Lung (tissue), 12 donors: ENCODE data around the gene OSBPL9. TPM values are rescaled to one million over a fixed set of nuclear protein-coding genes. Genes with fewer than 3 reads are reported as not detected.
"Not testable (repeated sequence)": the region's sequence is repeated elsewhere in the genome, so short reads cannot be mapped to it uniquely, and the experiment has no call there.

Experiments used
- ATAC-seq: fragments of 200-7000 bp; cut with Tn5 transposase; one replicate; pipeline ENCODE4 v1.9.1; 2020; ENCODE audit warnings: moderate number of reproducible peaks; ENCODE audit not compliant: insufficient read depth, low FRiP score
- DNase-seq, 3 donors: peaks; one replicate each; pipeline ENCODE4 v3.0.0-alpha.2; 2013 to 2017
- H3K27ac ChIP-seq, 2 donors: one replicate each; pipeline ENCODE4 v1.5.1; 2013; ENCODE audit warnings: mild to moderate bottlenecking in 2 of 2, moderate library complexity in 2 of 2, control low read depth in 1 of 2, inconsistent platforms in 1 of 2, low read depth in 1 of 2, low read length in 1 of 2
- H3K27me3 ChIP-seq, 3 donors: one replicate each; pipeline ENCODE4 v1.5.1; 2013; ENCODE audit warnings: low read length in 2 of 3; ENCODE audit not compliant: control insufficient read depth in 3 of 3, insufficient read depth in 3 of 3
- H3K36me3 ChIP-seq, 4 donors: one replicate each; pipeline ENCODE4 v1.5.1; 2013; ENCODE audit warnings: low read length in 4 of 4, mild to moderate bottlenecking in 1 of 4, moderate library complexity in 1 of 4; ENCODE audit not compliant: control insufficient read depth in 4 of 4, insufficient read depth in 4 of 4
- H3K4me1 ChIP-seq, 5 donors: one replicate each; pipeline ENCODE4 v1.5.1; 2013; ENCODE audit warnings: low read length in 5 of 5, mild to moderate bottlenecking in 2 of 5, moderate library complexity in 1 of 5; ENCODE audit not compliant: control insufficient read depth in 5 of 5, insufficient read depth in 5 of 5
- H3K4me3 ChIP-seq: one replicate; pipeline ENCODE4 v1.5.1; 2013; ENCODE audit warnings: mild to moderate bottlenecking, control low read depth, moderate library complexity
- H3K9ac ChIP-seq, 2 donors: one replicate each; pipeline ENCODE4 v1.5.1; 2013; ENCODE audit warnings: low read length in 2 of 2, control low read depth in 1 of 2; ENCODE audit not compliant: insufficient read depth in 1 of 2
- H3K9me3 ChIP-seq, 4 donors: one replicate each; pipeline ENCODE4 v1.5.1; 2013; ENCODE audit warnings: low read length in 3 of 4, mild to moderate bottlenecking in 1 of 4, moderate library complexity in 1 of 4; ENCODE audit not compliant: control insufficient read depth in 4 of 4, insufficient read depth in 3 of 4
- CTCF ChIP-seq: IDR thresholded peaks from 2 replicates; pipeline ENCODE4 v1.5.1; 2012; ENCODE audit warnings: mild to moderate bottlenecking; ENCODE audit errors: control extremely low read depth, extremely low read depth
- WGBS, 2 donors: extraction: QIAGEN DNeasy Blood & Tissue Kit; methylation state at CpG; one replicate each; pipeline ENCODE4 v1.1.7; 2013; 5-methylcytosine and 5-hydroxymethylcytosine counted together
- polyA plus RNA-seq, 2 donors: library from polyadenylated mRNA; stranded (reverse); fragments of 200-250 nt; gene quantifications; one replicate each; pipeline ENCODE4 v1.2.1, GENCODE V29; 2013
- total RNA-seq, 2 donors: library from RNA; depleted of rRNA in 1 of 2; stranded (reverse); fragments of >200 nt in 1 of 2; gene quantifications; one replicate each; pipeline ENCODE4 v1.2.1, GENCODE V29; 2014 to 2021
- donor health status: control.
- donor health status: control.
- donor health status: Bipolar disorder and iron deficiency.
- donor health status: healthy.
- donor health status: DM: yes; HTN: yes; CAD: no.

OSBPL9 gene
- total and polyA plus RNA-seq, 4 donors: 36.8 to 135 (median 72.4) TPM

GRCh38 chr1:51600965-51601364 is 15.9 kb upstream of the OSBPL9 start:
- DNase-seq (no peak), ATAC-seq (no peak)
- Histone ChIP-seq H3K4me1 (peaks cover 0 to 11% (median 4%) of the 10 kb centered on the region in 5 donors), H3K36me3 (no peaks in the 10 kb centered on the region), H3K4me3 (no peak overlapping the region), H3K27me3 (no peaks in the 10 kb centered on the region), H3K27ac (no peak overlapping the region), H3K9me3 (no peaks in the 10 kb centered on the region), H3K9ac (no peak overlapping the region)
- WGBS, 2 donors: 44 to 75% methylated on average over 1 of the region's 1 CpG
- no peak for TF ChIP-seq CTCF

DNA sequence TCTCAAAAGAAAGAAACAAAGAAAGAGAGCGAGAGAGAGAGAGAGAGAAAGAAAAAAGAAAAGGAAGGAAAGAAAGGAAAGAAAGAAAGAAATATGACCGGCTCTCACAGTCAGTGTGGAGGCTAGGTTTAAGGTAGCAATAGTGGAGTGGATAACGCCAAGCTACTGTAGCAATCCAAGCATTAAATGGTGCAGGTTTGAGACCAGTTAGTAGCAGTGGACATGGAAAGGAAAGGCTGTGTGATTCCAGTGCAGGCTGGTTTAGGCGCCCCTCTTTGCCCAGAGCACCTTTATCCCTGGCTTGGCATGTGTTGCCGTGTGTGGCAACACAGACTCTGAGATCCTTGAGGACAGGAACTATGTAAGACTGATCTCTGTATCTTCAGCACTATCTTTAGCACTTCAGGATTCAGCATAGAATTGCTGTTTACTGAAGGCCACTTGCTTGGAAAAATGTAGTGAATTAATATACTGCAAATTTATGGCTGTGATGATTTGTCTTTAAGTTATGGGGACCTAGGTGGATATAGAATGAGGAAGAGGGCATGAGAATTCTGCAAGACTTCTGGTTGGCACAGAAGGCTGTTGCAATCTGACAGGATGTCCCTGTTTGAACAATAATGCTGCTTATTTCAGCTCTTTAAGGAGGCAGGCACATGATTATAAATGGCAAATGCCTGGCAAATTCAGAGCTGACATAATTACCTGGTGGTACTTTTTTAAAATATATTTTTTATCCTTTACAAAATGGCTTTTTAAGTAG is 10.8 kb upstream of the OSBPL9 start:
- H3K9ac ChIP-seq: no peak overlapping the region
- peaks cover 0 to 4% (median 1%) of the 10 kb centered on the region in 5 donors for H3K4me1 ChIP-seq
- TF ChIP-seq CTCF: no peak
- H3K4me3 ChIP-seq: no peak overlapping the region
- peak overlapping the region in 1 of 2 donors; percentile 1 for H3K27ac ChIP-seq
- H3K27me3 ChIP-seq: no peaks in the 10 kb centered on the region
- DNase-seq (no peak), ATAC-seq (peak; percentile 41)
- H3K9me3 ChIP-seq: no peaks in the 10 kb centered on the region
- WGBS, 2 donors: 48 to 68% methylated on average over 5 of the region's 5 CpGs
- no peaks in the 10 kb centered on the region for H3K36me3 ChIP-seq

GRCh38 chr1:51607681-51608095 is 9.2 kb upstream of the OSBPL9 start:
- H3K4me1 ChIP-seq: peaks cover 0 to 13% (median 1%) of the 10 kb centered on the region in 5 donors
- no peak for ATAC-seq
- H3K4me3 ChIP-seq: no peak overlapping the region
- DNase-seq: peak in 2 of 3 donors; percentile 59 to 63
- no peaks in the 10 kb centered on the region for H3K36me3 ChIP-seq
- no peak overlapping the region for H3K9ac ChIP-seq
- WGBS, 2 donors: 40 to 59% methylated on average over 6 of the region's 6 CpGs
- H3K27me3 ChIP-seq: no peaks in the 10 kb centered on the region
- TF ChIP-seq CTCF: no peak
- no peak overlapping the region for H3K27ac ChIP-seq
- H3K9me3 ChIP-seq: no peaks in the 10 kb centered on the region

DNA sequence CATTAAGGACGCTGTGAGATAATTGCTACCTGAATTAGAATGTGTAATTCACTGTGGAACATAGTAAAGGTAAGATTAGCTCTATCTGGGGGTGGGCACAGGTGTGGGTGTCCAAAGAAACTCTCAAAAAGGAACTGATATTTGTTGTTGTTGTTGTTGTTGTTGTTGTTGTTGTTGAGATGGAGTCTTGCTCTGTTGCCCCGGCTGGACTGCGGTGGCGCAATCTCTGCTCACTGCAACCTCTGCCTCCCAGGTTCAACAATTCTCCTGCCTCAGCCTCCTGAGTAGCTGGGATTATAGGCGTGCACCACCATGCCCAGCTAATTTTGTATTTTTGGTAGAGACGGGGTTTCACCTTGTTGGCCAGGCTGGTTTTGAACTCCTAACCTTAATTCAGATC is 6.8 kb upstream of the OSBPL9 start:
- not testable (repeated sequence) for DNase-seq, ATAC-seq, H3K4me3 ChIP-seq, H3K36me3 ChIP-seq, H3K9ac ChIP-seq, H3K27ac ChIP-seq, H3K9me3 ChIP-seq, H3K27me3 ChIP-seq
- peaks cover 0 to 26% (median 9%) of the 10 kb centered on the region in 5 donors for H3K4me1 ChIP-seq
- WGBS, 2 donors: 93 to 95% methylated on average over 6 of the region's 6 CpGs
